ENCODE measurements around the gene RNF168. TPM values are rescaled to one million over a fixed set of nuclear protein-coding genes. Genes with fewer than 3 reads are reported as not detected.

The RNF168 gene
- total RNA-seq, 2 donors from 2014 or later: 37.3 to 48.4 TPM

DNA sequence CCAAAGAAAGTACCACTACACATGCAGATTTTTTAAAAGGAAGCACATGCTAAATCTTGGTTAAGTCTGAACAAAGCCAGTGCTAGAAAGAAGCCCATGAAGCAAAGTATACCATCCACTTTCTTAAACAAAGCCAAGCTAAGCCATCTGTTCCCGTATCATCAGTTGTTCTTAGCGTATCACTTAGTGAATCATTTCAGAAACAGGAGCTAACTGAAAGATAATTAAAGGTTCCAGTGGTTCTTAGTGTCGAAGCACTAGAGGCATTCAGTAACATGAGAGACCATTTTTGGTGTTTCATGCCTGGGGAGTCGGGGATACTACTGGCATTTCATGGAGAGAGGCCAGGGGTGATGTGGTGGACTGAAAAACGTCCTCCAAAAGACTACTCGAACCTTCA, 84.2 kb downstream of the RNF168 start:
- H3K27ac Mint-ChIP-seq: no peak overlapping the region
- H3K27ac ChIP-seq (ENCODE audit: low read depth, low read length): no peak overlapping the region
- no peak for DNase-seq
- no peak for TF ChIP-seq CTCF (conservative IDR thresholded peaks at IDR 0.05)
- WGBS, 2 experiments (ENCODE audit: insufficient coverage in 1 of 2, insufficient read length in 1 of 2): 91 to 94% methylated on average over 6 of the region's 6 CpGs
- no peaks in the 10 kb centered on the region for H3K9me3 ChIP-seq (ENCODE audit: control insufficient read depth, low read length)
- H3K4me3 ChIP-seq (ENCODE audit: low read length): no peak overlapping the region
- H3K27me3 Mint-ChIP-seq (ENCODE audit: insufficient read depth): no peaks in the 10 kb centered on the region
- H3K27me3 ChIP-seq (ENCODE audit: control insufficient read depth, insufficient read depth, low read length, poor library complexity, severe bottlenecking): no peaks in the 10 kb centered on the region
- peaks cover 6% of the 10 kb centered on the region for H3K4me1 ChIP-seq (ENCODE audit: control insufficient read depth, insufficient read depth, low read length)
- no peak overlapping the region for H3K4me3 Mint-ChIP-seq
- H3K36me3 ChIP-seq (ENCODE audit: control insufficient read depth, insufficient read depth, low read length): peaks cover 8% of the 10 kb centered on the region
- H3K36me3 Mint-ChIP-seq (ENCODE audit: low read depth): peaks cover 17% of the 10 kb centered on the region
- H3K9me3 Mint-ChIP-seq: no peaks in the 10 kb centered on the region
- no peak overlapping the region for H3K9ac ChIP-seq (ENCODE audit: extremely low read depth, low read length, poor library complexity, severe bottlenecking)
- peaks cover 15% of the 10 kb centered on the region for H3K4me1 Mint-ChIP-seq

Other genes with a start within 250 kb of the RNF168 start
- 10 to 100 TPM; 30.2 to 32.5 TPM for gene PCYT1A, start 216.0 kb downstream of the RNF168 start, total RNA-seq
- gene DYNLT2B, start 185.5 kb downstream of the RNF168 start, total RNA-seq: 10 to 100 TPM; 22.6 to 45.5 TPM
- not detected for gene TM4SF19, start 165.4 kb downstream of the RNF168 start, total RNA-seq
- gene UBXN7, start 71.3 kb downstream of the RNF168 start, total RNA-seq: 100 to 1,000 TPM; 109 to 120 TPM
- not detected for gene SMCO1, start 11.6 kb upstream of the RNF168 start, total RNA-seq
- 10 to 100 TPM; 15.1 to 23.0 TPM for gene WDR53, start 64.8 kb upstream of the RNF168 start, total RNA-seq
- gene FBXO45, start 64.9 kb upstream of the RNF168 start, total RNA-seq: 10 to 100 TPM; 15.9 to 16.4 TPM
- 1 to 10 TPM; 2.1 to 3.2 TPM for gene NRROS, start 135.9 kb upstream of the RNF168 start, total RNA-seq
- gene CEP19, start 208.5 kb upstream of the RNF168 start, total RNA-seq: 1 to 10 TPM; 3.1 to 4.5 TPM
- gene PIGX, start 208.6 kb upstream of the RNF168 start, total RNA-seq: 10 to 100 TPM; 21.8 to 33.3 TPM
- 10 to 100 TPM; 58.7 to 76.6 TPM for gene PAK2, start 236.1 kb upstream of the RNF168 start, total RNA-seq